ENCODE measurements around the gene TRMT44.

The TRMT44 gene

GRCh38 chr4:8524595-8525382 is 84.2 kb downstream of the TRMT44 start:
- Mint-ChIP-seq H3K27me3 (no peaks in the 10 kb centered on the region), H3K9me3 (peaks cover 6% of the 10 kb centered on the region), H3K4me1 (ENCODE audit: low read depth) (no peaks in the 10 kb centered on the region), H3K4me3 (no peak overlapping the region), H3K27ac (no peak overlapping the region), H3K36me3 (ENCODE audit: low read depth) (no peaks in the 10 kb centered on the region)
- no peak for DNase-seq

- no peak overlapping the region for H3K4me3 Mint-ChIP-seq
- DNase-seq: no peak
- H3K36me3 Mint-ChIP-seq (ENCODE audit: low read depth): no peaks in the 10 kb centered on the region
- H3K4me1 Mint-ChIP-seq (ENCODE audit: low read depth): no peaks in the 10 kb centered on the region
- no peak overlapping the region for H3K27ac Mint-ChIP-seq
- H3K9me3 Mint-ChIP-seq: peaks cover 3% of the 10 kb centered on the region
- no peaks in the 10 kb centered on the region for H3K27me3 Mint-ChIP-seq
Observed at GRCh38 chr4:8525383-8526120, 85.0 kb downstream of the TRMT44 start.
